Mesenteric fat pad (tissue), 1 donor: ENCODE results near the gene ANKRD37. TPM values are rescaled to one million over a fixed set of nuclear protein-coding genes. Genes with fewer than 3 reads are reported as not detected.

Experiments used
- DNase-seq: peaks from one replicate; pipeline ENCODE4 v3.0.0-alpha.2; 2020; ENCODE audit warnings: low spot score
- total RNA-seq: library from RNA; stranded (reverse); fragmentation: NEBNext Ultra II Directional; extraction: Animal tissue kit (Norgen Biotek cat#: 25700); gene quantifications from one replicate; pipeline ENCODE4 v1.2.1, GENCODE V29; 2021
- donor health status: DM: yes; HTN: yes; CAD: no.

The ANKRD37 gene
- total RNA-seq, 1 donor from 2014 or later, result 10.9 TPM

- no peak for DNase-seq
These were observed 17.0 kb upstream of the ANKRD37 start for GRCh38 chr4:185379326-185380295.

- no peak for DNase-seq
These were observed 16.3 kb upstream of the ANKRD37 start for GRCh38 chr4:185380320-185380719.

GRCh38 chr4:185381288-185382196 is 15.1 kb upstream of the ANKRD37 start:
- DNase-seq, result no peak

- DNase-seq, result no peak
These were observed 13.9 kb upstream of the ANKRD37 start for GRCh38 chr4:185382754-185383153.

GRCh38 chr4:185383451-185383850 is 13.2 kb upstream of the ANKRD37 start:
- no peak for DNase-seq

- DNase-seq, result no peak
These were observed 12.6 kb upstream of the ANKRD37 start for GRCh38 chr4:185384061-185384460.

GRCh38 chr4:185384930-185385331 is 11.7 kb upstream of the ANKRD37 start:
- DNase-seq, result no peak

GRCh38 chr4:185387957-185388356 is 8.7 kb upstream of the ANKRD37 start:
- no peak for DNase-seq

GRCh38 chr4:185390941-185391340 is 5.7 kb upstream of the ANKRD37 start:
- DNase-seq, result no peak

- DNase-seq, result no peak
These were observed 4.5 kb upstream of the ANKRD37 start for GRCh38 chr4:185392156-185392555.

GRCh38 chr4:185394568-185395237 is 1.9 kb upstream of the ANKRD37 start:
- no peak for DNase-seq

- no peak for DNase-seq
These were observed 1.2 kb upstream of the ANKRD37 start, which contains the start of gene LRP2BP for GRCh38 chr4:185395238-185395955. TSS of gene LRP2BP (minus strand) at chr4:185395924. CDS start at chr4:185378186, 17,738 bp downstream.

GRCh38 chr4:185395956-185396723 is 501 bp upstream of the ANKRD37 start:
- DNase-seq, result peak; percentile 99

- DNase-seq, result no peak
These were observed 2.0 kb downstream of the ANKRD37 start for GRCh38 chr4:185398618-185399017.

- no peak for DNase-seq
These were observed 2.8 kb downstream of the ANKRD37 start for GRCh38 chr4:185399466-185399865.

GRCh38 chr4:185404031-185404430 is 7.4 kb downstream of the ANKRD37 start:
- no peak for DNase-seq

GRCh38 chr4:185405296-185405999 is 8.8 kb downstream of the ANKRD37 start:
- DNase-seq, result no peak

GRCh38 chr4:185408432-185408831 is 11.8 kb downstream of the ANKRD37 start:
- no peak for DNase-seq

- no peak for DNase-seq
These were observed 15.2 kb downstream of the ANKRD37 start for GRCh38 chr4:185411849-185412248.
